Middle frontal gyrus (tissue), 1 donor: ENCODE results near the gene ZFAND3.

ENCODE experiments used
- DNase-seq: peaks from one replicate; pipeline ENCODE4 v3.0.0-alpha.2; 2015; ENCODE audit warnings: low spot score; ENCODE audit errors: extremely low spot score

The ZFAND3 gene

DNA sequence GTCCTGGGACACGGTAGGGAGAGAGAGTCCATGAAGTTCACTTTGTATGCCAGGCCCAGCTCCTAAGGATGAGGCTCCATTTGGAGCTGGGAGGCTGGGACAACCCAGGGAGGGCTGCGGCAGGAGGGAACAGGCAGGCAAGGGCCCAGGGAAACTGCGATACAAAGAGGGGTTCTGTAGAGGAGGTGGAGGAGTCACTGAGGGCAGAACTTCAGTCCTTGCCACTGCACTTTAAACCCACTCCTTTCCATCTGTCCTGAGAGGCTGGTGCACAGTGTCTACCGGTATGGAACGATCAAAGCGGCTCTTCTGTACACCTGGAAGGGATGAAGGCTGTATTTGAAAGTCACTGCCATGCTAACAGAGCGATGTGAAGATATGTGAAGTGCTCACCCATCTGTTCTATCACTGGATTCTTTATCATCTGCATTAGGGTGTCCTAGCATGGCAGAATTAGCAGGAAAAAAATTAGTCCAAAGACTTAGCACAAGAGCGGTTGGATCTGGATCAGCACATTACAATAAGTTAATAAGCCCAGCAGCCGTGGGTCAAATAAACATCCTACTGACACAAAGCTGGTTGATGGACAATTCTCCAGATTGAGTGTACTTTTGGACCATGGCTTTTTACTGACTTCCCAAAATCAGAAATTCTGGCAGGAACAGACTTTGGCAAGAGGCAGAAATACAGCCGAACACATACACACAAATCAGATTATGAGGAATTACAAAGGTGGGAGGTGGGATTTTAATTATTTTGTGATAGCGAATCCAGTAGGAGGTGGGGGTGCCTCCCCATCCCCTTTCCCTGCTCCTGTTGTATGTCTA lies 20.9 kb upstream of the ZFAND3 start:
- DNase-seq: no peak

DNA sequence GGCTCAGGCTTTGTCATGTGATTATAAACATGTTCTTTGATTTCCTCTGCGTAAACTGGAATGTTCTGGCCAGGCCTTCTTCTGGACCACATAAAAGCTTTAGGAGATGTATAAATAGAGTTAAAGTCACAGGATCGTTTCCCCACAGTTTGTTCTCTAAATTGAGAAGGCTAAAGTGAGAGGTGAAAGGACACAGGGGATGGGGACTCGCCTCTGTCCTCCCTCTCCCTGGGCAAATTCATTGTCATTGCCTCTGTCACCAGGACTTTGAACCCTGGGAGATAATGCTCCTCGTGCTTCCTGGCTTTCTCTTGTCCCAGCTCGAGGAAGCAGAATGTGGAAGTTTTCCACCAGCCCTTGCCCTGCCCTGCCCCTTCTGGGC lies 20.3 kb upstream of the ZFAND3 start:
- no peak for DNase-seq

DNA sequence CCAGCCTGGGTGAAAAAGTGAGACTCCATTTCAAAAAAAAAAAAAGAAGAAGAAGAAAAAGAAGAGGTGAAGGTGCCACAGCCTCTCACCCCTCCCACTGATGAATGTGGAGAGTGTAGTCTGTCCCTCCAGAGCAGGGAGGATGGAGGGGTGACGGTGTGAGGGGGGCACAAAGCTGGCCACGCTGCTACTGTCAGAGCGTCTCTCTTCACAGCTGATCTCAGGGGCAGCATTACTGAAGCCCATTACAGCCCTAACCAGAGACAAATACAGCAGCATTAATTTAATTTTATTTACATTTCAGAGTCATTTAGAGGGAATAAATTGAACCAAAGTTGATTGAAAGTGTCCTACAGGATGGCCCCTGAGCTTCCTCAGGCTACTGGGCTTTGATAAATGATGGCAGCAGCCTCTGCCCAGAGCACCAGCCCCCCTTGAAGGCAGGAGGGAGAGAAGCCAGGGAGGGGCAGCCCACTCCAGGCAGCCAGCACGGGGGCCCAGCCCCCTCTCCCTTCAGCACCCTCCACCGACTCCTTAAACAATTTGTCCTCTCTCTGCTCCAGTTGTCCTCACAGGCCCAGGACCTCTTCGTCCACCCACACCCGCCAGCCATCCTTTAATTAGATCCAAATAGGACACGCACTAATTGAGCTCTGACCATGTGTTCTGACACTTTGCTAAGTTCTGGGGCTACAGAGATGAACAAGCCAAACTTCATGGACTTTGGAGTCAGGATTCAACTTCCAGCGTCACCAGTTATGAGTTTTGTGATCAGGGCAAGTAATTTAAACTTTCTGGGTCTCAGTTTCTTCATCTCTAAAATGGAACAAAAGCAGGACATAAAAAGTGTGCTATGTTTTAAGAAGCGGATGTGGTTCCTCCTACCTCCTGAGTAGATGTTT lies 18.6 kb upstream of the ZFAND3 start:
- no peak for DNase-seq

DNA sequence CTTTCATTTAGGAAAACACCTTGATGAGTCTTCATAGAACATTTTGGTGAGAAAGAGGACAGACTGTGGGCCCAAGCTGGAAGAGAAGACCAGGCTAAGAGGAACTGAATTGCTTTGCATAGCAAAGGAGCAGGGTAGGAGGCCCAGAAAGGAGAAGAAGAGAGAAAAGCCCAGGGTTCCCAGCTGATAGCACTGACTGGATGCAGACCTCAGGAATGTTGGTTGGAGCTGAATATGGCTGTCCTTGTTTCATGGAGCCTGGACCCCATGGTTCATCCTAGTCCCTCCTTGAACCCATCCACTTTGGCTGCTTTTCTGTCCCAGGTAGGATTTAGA lies 18.0 kb upstream of the ZFAND3 start:
- DNase-seq: no peak

DNA sequence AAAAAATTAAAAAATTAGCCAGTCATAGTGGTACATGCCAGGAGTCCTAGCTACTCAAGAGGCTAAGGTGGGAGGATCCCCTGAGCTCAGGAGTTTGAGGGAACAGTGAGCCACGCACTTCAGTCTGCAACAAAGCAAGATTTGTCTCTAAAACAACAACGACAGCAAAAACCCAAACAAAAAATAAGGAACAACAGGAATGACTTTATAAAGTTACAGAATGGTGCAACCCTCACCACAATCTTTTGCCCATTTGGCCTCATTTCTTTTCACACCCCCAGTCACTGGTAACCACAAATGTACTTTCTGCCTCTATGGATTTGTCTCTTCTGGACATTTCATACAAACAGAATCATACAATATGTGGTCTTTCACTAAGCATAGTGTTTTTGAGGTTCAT lies 16.7 kb upstream of the ZFAND3 start:
- DNase-seq: no peak

DNA sequence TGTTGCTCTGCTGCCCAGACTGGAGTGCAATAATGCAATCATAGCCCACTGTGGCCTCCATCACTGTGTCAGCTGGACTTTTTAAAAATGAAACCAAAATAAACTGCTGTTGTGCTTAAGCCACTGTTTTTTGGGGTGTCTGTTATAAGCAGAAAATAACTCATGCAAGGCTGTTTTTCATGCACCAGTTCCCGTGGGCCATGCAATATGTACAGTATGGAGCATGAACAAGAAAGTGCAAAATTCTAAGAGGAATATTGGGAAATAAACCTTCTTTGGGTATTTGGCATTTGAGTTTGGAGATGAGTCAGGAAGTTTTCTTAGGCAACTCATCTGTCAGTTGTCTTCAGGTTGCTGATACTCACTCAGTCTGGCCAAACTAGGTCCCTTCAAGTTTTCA lies 14.9 kb upstream of the ZFAND3 start:
- no peak for DNase-seq

DNA sequence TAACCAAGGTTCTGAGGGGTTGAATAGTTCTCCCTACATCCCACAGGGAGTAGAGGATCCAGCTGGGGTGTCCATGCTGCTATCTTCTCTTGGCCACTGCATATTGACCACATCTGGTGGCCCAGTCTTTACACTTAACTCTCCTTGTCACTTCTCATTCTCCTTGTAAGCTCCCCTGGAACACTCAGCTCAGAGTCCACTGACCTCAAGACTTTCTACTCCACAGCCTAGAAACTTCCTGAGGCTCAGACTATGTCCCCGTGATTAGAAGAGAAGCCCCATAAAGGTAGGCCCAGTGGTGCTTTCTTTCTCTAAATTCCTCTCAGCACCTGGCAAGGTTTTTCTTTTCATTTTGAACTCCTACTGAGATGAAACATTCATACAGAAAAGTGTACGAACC lies 13.3 kb upstream of the ZFAND3 start:
- DNase-seq: no peak

DNA sequence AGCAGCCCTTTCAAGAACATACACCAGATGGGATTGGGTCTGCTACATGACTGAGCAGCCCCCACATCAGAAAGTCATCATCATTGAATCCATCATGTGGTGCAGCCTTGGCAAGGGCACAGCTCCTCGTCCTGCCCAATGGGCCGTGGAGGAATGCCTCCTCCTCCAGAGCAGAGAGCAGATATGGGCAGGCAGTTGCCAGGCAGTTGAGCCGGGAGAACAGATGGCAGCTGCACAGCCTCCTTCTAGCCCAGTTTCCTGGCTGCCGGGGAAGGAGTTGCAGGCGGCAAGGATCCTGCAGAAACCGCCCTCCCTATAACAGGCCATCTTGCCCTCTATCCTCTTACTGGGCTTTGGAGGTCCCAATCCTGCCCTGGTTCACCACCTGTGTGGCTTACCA lies 11.9 kb upstream of the ZFAND3 start:
- peak; percentile 54 for DNase-seq

DNA sequence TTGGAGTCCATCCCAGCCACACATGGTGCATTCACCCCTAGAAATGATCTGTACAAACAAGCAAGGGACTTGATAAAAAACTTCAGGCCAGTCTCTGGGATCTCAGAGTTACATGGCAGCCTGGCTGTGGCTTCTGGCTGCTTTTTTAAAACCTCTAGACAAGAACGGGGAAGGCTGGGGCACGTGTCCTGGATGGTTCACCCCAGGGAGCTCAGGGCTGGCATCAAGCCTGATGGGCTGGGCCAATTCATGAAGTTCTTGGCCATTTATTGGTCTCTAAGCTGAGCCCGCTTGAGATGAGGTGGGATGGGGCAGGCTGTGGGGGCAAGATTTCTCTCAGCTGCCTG lies 10.4 kb upstream of the ZFAND3 start:
- DNase-seq: no peak

DNA sequence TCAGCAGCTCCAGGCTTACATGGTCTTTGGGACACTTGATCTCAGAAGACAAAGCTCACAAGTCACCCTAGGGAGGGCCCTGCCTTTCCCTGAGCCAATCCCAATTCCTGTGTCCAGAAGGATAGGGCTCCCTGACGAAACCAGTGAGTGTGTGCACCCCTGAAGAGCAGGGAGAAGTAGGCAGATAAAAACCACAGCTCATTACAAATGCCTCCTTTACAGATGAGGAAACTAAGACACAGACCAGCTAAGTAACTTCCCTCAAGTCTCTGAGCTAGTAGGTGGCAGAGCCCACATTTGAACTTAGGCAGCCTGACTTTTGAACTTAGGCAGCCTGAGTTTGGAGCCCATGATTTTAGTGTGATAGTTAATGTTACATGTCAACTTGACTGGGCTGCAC lies 6.7 kb upstream of the ZFAND3 start:
- no peak for DNase-seq

DNA sequence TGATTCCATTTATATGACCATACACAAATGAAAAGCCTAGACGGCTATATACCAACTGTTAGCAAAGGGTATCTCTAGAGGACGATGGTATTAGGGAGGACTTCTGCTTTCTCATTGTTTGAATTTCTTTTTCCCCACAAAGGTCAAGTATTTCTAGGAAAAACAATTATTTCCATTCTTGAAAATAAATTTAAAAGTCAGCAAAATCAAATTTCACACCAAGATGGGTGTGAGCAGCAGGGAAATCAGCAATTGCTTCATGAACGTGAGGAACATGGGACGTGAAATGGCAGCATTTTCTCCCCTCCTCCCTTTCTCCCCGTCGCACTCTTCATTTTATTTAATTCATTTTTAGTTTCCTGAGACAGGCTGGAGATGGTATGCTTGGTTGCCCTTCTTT lies 5.2 kb upstream of the ZFAND3 start:
- no peak for DNase-seq

DNA sequence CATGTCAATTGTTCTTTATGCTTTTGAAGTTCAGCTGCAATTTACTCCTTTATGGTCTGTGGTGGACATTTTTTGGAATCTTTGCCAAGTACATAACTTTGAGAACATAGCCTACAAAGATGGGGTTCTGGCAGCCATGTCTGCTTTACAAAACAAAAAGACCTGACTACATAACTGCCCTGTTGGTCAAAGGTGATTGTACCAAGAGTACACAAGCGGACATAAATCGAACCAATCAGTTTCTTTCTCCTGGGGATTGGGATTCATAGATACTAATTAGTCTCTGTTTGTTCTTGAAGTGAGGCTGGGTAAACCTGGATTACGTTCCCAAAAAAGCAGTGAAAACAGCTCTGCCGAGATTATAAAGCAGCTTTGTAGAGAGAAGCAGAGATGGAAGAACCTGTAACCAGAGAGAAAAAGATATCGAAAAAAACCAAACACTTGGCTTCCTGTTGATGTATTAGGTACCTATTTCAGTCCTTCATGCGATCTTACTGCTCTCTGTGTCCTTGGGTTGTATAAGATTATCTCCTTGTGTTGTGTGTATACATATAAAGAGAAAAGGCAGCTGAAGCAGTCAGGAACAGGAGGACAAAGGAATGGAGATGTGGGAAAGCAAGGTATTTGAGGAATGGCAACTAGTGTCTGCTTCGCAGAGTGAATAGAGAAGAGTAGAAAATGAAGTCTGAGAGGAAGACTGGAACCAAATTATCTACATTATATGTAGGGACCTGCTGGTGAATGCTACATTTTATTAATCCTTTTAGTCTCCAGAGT lies 2.7 kb upstream of the ZFAND3 start:
- no peak for DNase-seq

DNA sequence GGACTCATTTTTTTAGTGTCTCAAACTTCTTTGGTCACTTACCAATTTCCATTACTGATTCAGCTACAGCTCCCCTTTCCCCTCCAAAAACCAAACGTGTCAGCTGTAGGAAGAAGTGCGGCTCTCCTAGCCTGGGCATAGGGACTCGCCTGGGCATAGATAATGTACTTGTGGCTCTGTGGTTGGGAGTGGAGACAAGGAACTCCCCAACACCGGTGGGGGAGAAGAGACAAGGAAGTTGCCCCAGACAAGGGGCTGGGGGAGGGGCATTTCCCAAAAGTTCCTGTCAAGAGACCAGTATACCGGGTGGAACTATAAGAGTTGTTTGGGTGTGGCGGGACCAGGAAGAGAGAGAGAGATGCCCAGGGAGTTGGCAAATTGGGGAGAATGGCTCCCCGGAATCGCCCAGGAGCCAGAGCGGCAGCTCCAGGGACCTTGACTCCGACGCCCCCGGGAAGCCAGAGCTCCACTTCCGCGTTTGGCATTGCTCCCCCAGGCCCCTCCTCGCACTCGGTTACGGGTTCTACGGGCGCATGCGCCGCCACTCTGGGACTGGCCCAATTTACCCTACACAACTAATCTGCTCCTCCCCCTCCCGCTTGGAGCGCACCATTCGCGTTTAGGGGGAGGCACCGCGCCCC lies 871 bp upstream of the ZFAND3 start:
- peak; percentile 84 for DNase-seq

DNA sequence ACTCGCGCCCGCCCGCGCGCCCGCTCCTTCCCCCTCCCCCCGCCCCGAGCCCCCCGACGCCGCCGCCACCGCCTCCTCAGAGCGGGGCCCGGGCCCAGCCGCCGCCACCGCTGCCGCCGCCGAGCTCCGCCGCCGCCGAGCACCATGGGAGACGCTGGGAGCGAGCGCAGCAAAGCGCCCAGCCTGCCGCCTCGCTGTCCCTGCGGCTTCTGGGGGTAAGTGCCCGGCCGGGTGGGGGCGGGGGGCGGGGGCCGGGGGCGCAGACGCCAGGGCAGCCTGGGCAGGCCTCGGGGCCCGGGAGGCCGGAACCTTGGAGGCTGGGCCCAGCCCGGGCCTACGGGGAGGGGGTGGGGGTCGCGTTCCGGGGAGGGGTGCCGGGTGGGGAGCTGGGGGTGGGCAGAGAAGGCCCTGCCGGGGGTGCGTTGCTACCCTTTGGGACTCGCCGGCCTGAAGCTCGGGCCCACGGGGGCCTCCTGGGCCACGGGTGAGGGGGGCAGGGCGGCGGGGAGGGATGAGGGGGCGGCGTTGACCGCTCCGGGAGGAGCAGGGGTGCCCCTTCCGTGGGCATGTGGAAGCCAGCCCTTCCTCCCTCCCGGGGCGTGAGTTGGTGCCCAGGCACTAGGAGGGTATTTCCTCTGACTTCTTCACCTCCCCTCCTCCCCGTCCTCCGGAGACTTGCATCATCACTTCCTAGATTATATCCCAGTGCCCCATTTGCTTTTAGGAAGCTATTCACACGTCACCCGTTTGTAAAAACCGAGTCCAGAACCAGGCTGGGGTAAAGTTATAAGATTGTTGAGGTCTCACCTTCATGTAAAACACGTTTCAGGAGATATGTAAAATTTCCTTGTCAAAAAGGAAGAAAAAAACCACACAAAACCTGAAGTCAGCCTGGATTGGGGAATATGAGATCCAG lies 533 bp downstream of the ZFAND3 start:
- no peak for DNase-seq

DNA sequence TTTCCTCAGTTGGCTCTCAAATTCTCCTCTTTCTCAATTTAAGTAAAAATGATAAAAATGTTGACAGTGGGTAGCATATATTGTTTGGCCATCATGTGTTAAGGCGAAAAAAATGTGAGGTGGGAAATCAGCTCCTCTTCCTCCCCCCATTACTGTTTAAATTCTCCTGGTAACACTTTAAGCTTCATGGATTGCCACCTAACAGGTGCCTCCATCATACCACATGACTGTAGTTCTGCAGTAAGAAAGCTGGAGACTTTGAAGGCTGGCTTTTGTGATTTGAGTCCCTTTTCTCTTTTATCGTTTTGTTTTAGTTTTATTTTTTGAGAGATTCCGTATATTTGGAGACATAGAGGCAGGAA lies 1.2 kb downstream of the ZFAND3 start:
- no peak for DNase-seq

DNA sequence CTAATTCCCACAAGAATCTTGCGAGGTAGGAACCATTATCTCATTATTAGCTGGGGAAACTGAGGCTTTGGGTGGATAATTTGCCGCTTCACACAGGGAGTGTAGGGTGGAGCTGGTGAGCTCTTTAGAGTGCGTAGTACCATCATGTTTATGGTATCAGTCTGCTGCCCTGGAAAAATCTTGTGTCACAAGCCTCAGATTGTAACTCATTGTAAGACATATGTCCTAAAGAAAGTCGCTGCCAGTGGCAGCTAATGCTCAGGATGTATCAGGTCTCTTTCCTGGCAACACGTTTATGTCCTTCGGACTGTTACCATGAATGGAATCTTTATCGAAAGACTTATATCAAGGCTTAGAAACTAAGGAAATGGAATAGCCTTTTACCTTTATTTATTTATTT lies 1.9 kb downstream of the ZFAND3 start:
- no peak for DNase-seq

DNA sequence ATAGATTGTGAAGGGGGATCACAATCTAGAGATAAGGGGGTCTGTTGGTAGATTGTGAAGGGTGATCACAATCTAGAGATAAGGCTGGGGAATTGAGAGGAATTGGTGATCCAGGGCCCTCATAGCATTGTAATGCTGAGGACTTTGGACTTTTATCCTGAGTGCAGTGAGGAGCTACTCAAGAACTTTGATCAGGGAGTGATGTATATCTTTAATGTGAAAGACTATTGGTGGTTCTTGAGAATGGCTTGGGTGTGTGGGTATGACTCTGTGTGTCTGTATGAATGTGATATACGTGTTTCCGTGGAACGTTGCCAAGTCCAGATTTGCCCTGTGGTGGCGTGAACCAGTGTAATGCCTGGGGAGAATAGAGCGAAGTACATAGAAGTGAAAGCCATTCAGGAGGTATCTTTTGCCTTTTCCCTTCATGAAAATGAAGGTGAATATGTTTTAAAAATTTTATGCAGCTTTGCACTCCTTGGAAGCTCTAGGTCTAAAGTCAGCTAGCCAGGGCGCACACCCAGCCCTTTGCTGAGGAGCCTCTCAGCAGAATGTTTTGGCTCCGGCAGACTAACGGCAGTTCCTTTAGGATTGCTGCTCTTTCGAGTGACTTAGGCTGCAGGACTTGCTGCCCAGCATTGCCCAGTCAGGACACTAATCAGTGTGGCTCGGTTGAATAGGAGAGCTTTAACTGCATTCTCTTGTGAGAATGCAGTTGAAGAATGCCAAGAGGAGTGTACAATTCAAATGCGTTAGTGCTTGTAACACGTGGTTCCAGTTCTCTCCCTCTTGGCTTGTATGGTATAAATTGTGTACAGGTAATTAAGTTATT lies 3.5 kb downstream of the ZFAND3 start:
- no peak for DNase-seq

DNA sequence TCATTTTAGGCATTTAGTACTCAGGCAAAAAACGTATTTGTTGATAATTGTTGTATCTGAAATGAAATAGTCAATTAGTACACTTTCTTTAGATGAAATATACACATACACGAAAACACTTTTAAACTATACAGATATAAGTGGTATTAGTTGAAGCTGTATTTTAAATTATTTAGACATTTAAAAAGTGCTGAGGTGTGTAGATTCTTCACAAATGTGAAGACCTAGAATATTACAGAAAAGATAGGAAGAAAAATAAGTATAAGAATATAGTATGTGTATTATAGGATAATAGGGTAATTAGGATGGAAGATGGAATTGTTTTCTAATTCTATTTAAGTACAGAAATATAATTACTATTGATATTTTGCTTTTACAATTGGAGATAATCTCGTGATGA lies 4.6 kb downstream of the ZFAND3 start:
- no peak for DNase-seq

DNA sequence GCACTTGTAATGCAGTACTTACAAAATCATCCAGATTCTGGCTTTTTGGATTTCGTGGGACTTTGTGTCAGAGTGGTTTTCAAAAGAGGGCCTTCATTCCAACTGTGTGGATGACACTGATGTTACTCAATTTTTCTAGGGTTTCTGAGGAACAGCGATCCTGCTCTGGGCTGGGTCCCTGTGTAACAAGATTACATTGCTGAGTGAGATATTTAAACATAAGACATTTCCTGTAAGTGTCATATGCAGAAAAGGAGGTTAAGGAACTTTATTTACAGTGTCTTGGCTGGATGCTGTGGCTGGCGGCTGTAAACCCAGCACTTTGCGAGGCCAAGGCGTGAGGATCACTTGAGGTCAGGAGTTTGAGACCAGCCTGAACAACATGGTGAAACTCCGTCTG lies 6.7 kb downstream of the ZFAND3 start:
- no peak for DNase-seq

DNA sequence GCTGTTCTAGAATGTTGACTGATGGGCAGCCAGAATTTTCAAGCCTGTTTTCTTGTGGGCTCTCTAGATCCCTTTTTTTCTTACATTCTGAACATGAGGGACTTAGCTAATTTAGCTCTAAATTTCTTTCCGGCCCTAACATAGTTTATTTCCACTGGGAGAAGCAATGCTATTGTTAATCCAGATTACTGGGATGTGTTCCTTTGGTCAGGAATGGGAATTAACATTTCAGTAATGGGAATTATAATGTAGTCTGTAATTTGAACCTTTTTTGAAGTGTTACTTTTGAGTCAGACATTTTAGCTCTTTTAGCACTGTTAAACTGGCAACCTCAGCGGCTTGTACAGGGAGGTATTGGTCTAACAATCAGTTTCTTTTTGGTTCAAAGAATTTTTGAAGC lies 7.5 kb downstream of the ZFAND3 start:
- no peak for DNase-seq
